GM19372 (cell line): Measurements from ENCODE around the gene C11orf68.

ENCODE experiments used
- ATAC-seq: cut with Tn5 transposase; IDR thresholded peaks from one replicate; pipeline ENCODE4 v1.9.1; 2021; ENCODE audit warnings: mild to moderate bottlenecking, low read depth, moderate library complexity; ENCODE audit not compliant: unreplicated experiment

The C11orf68 gene

GRCh38 chr11:65873318-65874156, 45.3 kb downstream of the C11orf68 start:
- ATAC-seq = peak; percentile 85

- ATAC-seq = no peak
These were observed 46.1 kb downstream of the C11orf68 start, which contains the start of gene EFEMP2 for GRCh38 chr11:65872586-65873317. EFEMP2 (minus strand) TSS chr11:65872800; CDS start chr11:65872354, 446 bp downstream.

- no peak for ATAC-seq
These were observed 46.9 kb downstream of the C11orf68 start for GRCh38 chr11:65871811-65872548.

GRCh38 chr11:65870706-65871681, 47.9 kb downstream of the C11orf68 start:
- no peak for ATAC-seq

GRCh38 chr11:65870307-65870658, 48.6 kb downstream of the C11orf68 start:
- ATAC-seq = no peak

- ATAC-seq = no peak
These were observed 49.1 kb downstream of the C11orf68 start for GRCh38 chr11:65869643-65870306.

GRCh38 chr11:65868907-65869306, 50.0 kb downstream of the C11orf68 start:
- ATAC-seq = no peak

- ATAC-seq = no peak
These were observed 50.7 kb downstream of the C11orf68 start for GRCh38 chr11:65868076-65868667.

GRCh38 chr11:65867284-65868071, 51.4 kb downstream of the C11orf68 start:
- no peak for ATAC-seq
